ENCODE data around the gene NTNG1.

- TF ChIP-seq CTCF (IDR thresholded peaks at IDR 0.05), result no peak
- TF ChIP-seq POLR2A (IDR thresholded peaks at IDR 0.05), result no peak
Measured at GRCh38 chr1:107138767-107139445, 1.9 kb upstream of the NTNG1 start.
